Esophagus squamous epithelium (tissue), 4 donors: ENCODE data around the gene ULBP1.

Experiments used
- POLR2A ChIP-seq, 4 donors: fragments of 450-650 bp; IDR thresholded peaks; one replicate each; pipeline ENCODE4 v1.6.1; 2017; ENCODE audit warnings: antibody characterized with exemption in 4 of 4, mild to moderate bottlenecking in 4 of 4, moderate library complexity in 3 of 4
- TF ChIP-seq, protein P1 (sequence below), 6 experiments: fragments of 450-650 bp in 4 of 6; fragments of 200-600 bp in 2 of 6; sonication (generic) in 2 of 6; IDR thresholded peaks; one replicate each; pipeline ENCODE4 v1.5.1; 2016 to 2019; ENCODE audit warnings: antibody characterized with exemption in 6 of 6, mild to moderate bottlenecking in 4 of 6, moderate library complexity in 4 of 6

GRCh38 chr6:149948616-149949015 lies 15.1 kb upstream of the ULBP1 start:
- TF ChIP-seq, protein P1, sequence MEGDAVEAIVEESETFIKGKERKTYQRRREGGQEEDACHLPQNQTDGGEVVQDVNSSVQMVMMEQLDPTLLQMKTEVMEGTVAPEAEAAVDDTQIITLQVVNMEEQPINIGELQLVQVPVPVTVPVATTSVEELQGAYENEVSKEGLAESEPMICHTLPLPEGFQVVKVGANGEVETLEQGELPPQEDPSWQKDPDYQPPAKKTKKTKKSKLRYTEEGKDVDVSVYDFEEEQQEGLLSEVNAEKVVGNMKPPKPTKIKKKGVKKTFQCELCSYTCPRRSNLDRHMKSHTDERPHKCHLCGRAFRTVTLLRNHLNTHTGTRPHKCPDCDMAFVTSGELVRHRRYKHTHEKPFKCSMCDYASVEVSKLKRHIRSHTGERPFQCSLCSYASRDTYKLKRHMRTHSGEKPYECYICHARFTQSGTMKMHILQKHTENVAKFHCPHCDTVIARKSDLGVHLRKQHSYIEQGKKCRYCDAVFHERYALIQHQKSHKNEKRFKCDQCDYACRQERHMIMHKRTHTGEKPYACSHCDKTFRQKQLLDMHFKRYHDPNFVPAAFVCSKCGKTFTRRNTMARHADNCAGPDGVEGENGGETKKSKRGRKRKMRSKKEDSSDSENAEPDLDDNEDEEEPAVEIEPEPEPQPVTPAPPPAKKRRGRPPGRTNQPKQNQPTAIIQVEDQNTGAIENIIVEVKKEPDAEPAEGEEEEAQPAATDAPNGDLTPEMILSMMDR (IDR thresholded peaks at IDR 0.05) = no peak
- no peak for TF ChIP-seq POLR2A (IDR thresholded peaks at IDR 0.05)
